ENCODE data around the gene SCAMP5. TPM values are rescaled to one million over a fixed set of nuclear protein-coding genes. Genes with fewer than 3 reads are reported as not detected.
A peak's percentile ranks its signal among the peaks of the same experiment; 100 is the strongest.

The SCAMP5 gene
- total RNA-seq, 4 donors from 2014 or later, result 0.47 TPM; not detected in 3

- TF ChIP-seq, protein P1, sequence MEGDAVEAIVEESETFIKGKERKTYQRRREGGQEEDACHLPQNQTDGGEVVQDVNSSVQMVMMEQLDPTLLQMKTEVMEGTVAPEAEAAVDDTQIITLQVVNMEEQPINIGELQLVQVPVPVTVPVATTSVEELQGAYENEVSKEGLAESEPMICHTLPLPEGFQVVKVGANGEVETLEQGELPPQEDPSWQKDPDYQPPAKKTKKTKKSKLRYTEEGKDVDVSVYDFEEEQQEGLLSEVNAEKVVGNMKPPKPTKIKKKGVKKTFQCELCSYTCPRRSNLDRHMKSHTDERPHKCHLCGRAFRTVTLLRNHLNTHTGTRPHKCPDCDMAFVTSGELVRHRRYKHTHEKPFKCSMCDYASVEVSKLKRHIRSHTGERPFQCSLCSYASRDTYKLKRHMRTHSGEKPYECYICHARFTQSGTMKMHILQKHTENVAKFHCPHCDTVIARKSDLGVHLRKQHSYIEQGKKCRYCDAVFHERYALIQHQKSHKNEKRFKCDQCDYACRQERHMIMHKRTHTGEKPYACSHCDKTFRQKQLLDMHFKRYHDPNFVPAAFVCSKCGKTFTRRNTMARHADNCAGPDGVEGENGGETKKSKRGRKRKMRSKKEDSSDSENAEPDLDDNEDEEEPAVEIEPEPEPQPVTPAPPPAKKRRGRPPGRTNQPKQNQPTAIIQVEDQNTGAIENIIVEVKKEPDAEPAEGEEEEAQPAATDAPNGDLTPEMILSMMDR (IDR thresholded peaks at IDR 0.05 in 4 of 5, conservative IDR thresholded peaks at IDR 0.05 in 1 of 5), result no peak
- peak in 1 of 2 donors; percentile 4 for TF ChIP-seq POLR2A (IDR thresholded peaks at IDR 0.05)
- Histone ChIP-seq H3K9me3 (no peaks in the 10 kb centered on the region), H3K27ac (peak overlapping the region; percentile 88 to 96 (median 90)), H3K4me1 (peaks cover 0 to 21% of the 10 kb centered on the region in 2 donors), H3K27me3 (no peaks in the 10 kb centered on the region), H3K36me3 (no peaks in the 10 kb centered on the region), H3K4me3 (peak overlapping the region; percentile 80 to 92 (median 84))
- peak; percentile 57 to 77 for ATAC-seq
- intact Hi-C loops (cut with DNase I; ENCODE audit: low total_unique reads) (loop anchor here (1.0 to 5.0 kb wide), 3 partner anchors 67 to 482 kb away; partner anchors contain the start of genes ARID3B and RPP25), in situ Hi-C loops (cut with MboI; ENCODE audit: low sequenced_read_pairs in 4 of 4) (loop anchor here in 1 of 4 donors (10.0 kb wide), 1 partner anchor 181 kb away; the partner anchor contains the start of gene C15orf39)
- DNase-seq, result peak in 1 of 2 donors; percentile 65
Observed at GRCh38 chr15:75023872-75024636, 28.7 kb downstream of the SCAMP5 start.

GRCh38 chr15:75025107-75025506 lies 29.7 kb downstream of the SCAMP5 start:
- H3K27me3 ChIP-seq, result no peaks in the 10 kb centered on the region
- no peak for DNase-seq
- H3K27ac ChIP-seq, result no peak overlapping the region
- intact Hi-C loops (cut with DNase I; ENCODE audit: low total_unique reads), result no loop called here
- H3K4me3 ChIP-seq, result no peak overlapping the region
- ATAC-seq, result no peak
- H3K9me3 ChIP-seq, result no peaks in the 10 kb centered on the region
- peaks cover 8 to 31% of the 10 kb centered on the region in 2 donors for H3K4me1 ChIP-seq
- TF ChIP-seq, protein P1 (IDR thresholded peaks at IDR 0.05 in 4 of 5, conservative IDR thresholded peaks at IDR 0.05 in 1 of 5), result no peak
- TF ChIP-seq POLR2A (IDR thresholded peaks at IDR 0.05), result no peak
- H3K36me3 ChIP-seq, result no peaks in the 10 kb centered on the region
- in situ Hi-C loops (cut with MboI; ENCODE audit: low sequenced_read_pairs in 4 of 4), result loop anchor here (5.0 to 10.0 kb wide), 3 partner anchors 177 to 182 kb away; partner anchors contain the start of gene C15orf39 (in 3 of the 4)

- in situ Hi-C loops (cut with MboI; ENCODE audit: low sequenced_read_pairs in 4 of 4), result loop anchor here (5.0 to 10.0 kb wide), 3 partner anchors 177 to 182 kb away; partner anchors contain the start of gene C15orf39 (in 3 of the 4)
- DNase-seq (no peak), ATAC-seq (no peak)
- no peaks in the 10 kb centered on the region for H3K27me3 ChIP-seq
- no peak overlapping the region for H3K27ac ChIP-seq
- no peak for TF ChIP-seq POLR2A (IDR thresholded peaks at IDR 0.05)
- TF ChIP-seq, protein P1 (IDR thresholded peaks at IDR 0.05 in 4 of 5, conservative IDR thresholded peaks at IDR 0.05 in 1 of 5), result no peak
- H3K4me1 ChIP-seq, result peaks cover 12 to 36% of the 10 kb centered on the region in 2 donors
- H3K4me3 ChIP-seq, result no peak overlapping the region
- H3K36me3 ChIP-seq, result no peaks in the 10 kb centered on the region
- intact Hi-C loops (cut with DNase I; ENCODE audit: low total_unique reads), result no loop called here
- no peaks in the 10 kb centered on the region for H3K9me3 ChIP-seq
Observed at GRCh38 chr15:75025548-75026260, 30.3 kb downstream of the SCAMP5 start.

DNA sequence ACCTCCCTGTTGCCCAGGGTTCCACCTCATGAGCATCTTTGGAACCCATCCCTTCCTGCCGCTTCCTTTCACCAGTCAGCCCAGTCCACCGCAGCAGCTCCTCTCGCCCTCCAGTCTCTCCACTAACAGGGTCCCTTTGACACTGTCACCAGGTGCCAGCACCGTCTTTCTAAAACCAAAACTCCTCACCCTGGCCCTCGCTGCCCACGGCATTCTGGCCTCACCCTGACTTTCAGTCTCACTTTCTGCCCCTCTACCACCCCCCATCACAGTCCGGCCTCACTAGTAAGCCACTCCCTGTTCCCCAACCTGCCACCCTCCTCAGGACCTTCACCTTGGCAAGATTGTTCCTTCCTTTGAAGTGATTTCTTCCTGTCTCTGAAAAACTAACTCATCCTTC lies 32.2 kb downstream of the SCAMP5 start:
- Histone ChIP-seq H3K27me3 (no peaks in the 10 kb centered on the region), H3K4me3 (no peak overlapping the region), H3K36me3 (no peaks in the 10 kb centered on the region), H3K4me1 (peaks cover 16 to 41% of the 10 kb centered on the region in 2 donors), H3K9me3 (no peaks in the 10 kb centered on the region), H3K27ac (no peak overlapping the region)
- in situ Hi-C loops (cut with MboI; ENCODE audit: low sequenced_read_pairs in 4 of 4) (loop anchor here (5.0 to 10.0 kb wide), 3 partner anchors 175 to 180 kb away; partner anchors contain the start of gene C15orf39 (in 3 of the 4)), intact Hi-C loops (cut with DNase I; ENCODE audit: low total_unique reads) (no loop called here)
- ATAC-seq (no peak), DNase-seq (no peak)
- TF ChIP-seq POLR2A (IDR thresholded peaks at IDR 0.05), result no peak
- TF ChIP-seq, protein P1 (IDR thresholded peaks at IDR 0.05 in 4 of 5, conservative IDR thresholded peaks at IDR 0.05 in 1 of 5), result no peak
